ENCODE data around the gene ARGLU1.
"Not testable (repeated sequence)": the region's sequence is repeated elsewhere in the genome, so short reads cannot be mapped to it uniquely, and the experiment has no call there.

ARGLU1 gene

GRCh38 chr13:106567474-106568298 lies at the start of gene ARGLU1:
ARGLU1 (minus strand) TSS chr13:106568137; CDS start chr13:106567919, 218 bp downstream.
- DNase-seq (ENCODE audit: low read depth in 2 of 3, low spot score in 2 of 3) = peak; percentile 82 to 90 (median 88)

- no peak for DNase-seq (ENCODE audit: low read depth in 2 of 3, low spot score in 2 of 3)
Measured at GRCh38 chr13:106617561-106617960, 49.6 kb upstream of the ARGLU1 start.

- no peak for DNase-seq (ENCODE audit: low read depth in 2 of 3, low spot score in 2 of 3)
Measured at GRCh38 chr13:106616729-106617128, 48.8 kb upstream of the ARGLU1 start.

- DNase-seq (ENCODE audit: low read depth in 2 of 3, low spot score in 2 of 3) = no peak
Measured at GRCh38 chr13:106614874-106615273, 46.9 kb upstream of the ARGLU1 start.

- DNase-seq (ENCODE audit: low read depth in 2 of 3, low spot score in 2 of 3) = no peak
Measured at GRCh38 chr13:106612688-106613087, 44.8 kb upstream of the ARGLU1 start.

- no peak for DNase-seq (ENCODE audit: low read depth in 2 of 3, low spot score in 2 of 3)
Measured at GRCh38 chr13:106610486-106610885, 42.5 kb upstream of the ARGLU1 start.

GRCh38 chr13:106609116-106609515 lies 41.2 kb upstream of the ARGLU1 start:
- DNase-seq (ENCODE audit: low read depth in 2 of 3, low spot score in 2 of 3) = no peak

GRCh38 chr13:106603546-106603945 lies 35.6 kb upstream of the ARGLU1 start:
- no peak for DNase-seq (ENCODE audit: low read depth in 2 of 3, low spot score in 2 of 3)

- DNase-seq (ENCODE audit: low read depth in 2 of 3, low spot score in 2 of 3) = no peak
Measured at GRCh38 chr13:106602178-106602577, 34.2 kb upstream of the ARGLU1 start.

- no peak for DNase-seq (ENCODE audit: low read depth in 2 of 3, low spot score in 2 of 3)
Measured at GRCh38 chr13:106601489-106601888, 33.6 kb upstream of the ARGLU1 start.

GRCh38 chr13:106600798-106601135 lies 32.8 kb upstream of the ARGLU1 start:
- not testable (repeated sequence) for DNase-seq (ENCODE audit: low read depth in 2 of 3, low spot score in 2 of 3)

GRCh38 chr13:106599875-106600797 lies 32.2 kb upstream of the ARGLU1 start:
- DNase-seq (ENCODE audit: low read depth in 2 of 3, low spot score in 2 of 3) = no peak

GRCh38 chr13:106597749-106598395 lies 29.9 kb upstream of the ARGLU1 start:
- no peak for DNase-seq (ENCODE audit: low read depth in 2 of 3, low spot score in 2 of 3)

- DNase-seq (ENCODE audit: low read depth in 2 of 3, low spot score in 2 of 3) = no peak
Measured at GRCh38 chr13:106597186-106597585, 29.2 kb upstream of the ARGLU1 start.

GRCh38 chr13:106596275-106596937 lies 28.5 kb upstream of the ARGLU1 start:
- DNase-seq (ENCODE audit: low read depth in 2 of 3, low spot score in 2 of 3) = no peak

- DNase-seq (ENCODE audit: low read depth in 2 of 3, low spot score in 2 of 3) = no peak
Measured at GRCh38 chr13:106595625-106596024, 27.7 kb upstream of the ARGLU1 start.

GRCh38 chr13:106594980-106595379 lies 27.0 kb upstream of the ARGLU1 start:
- DNase-seq (ENCODE audit: low read depth in 2 of 3, low spot score in 2 of 3) = no peak

- no peak for DNase-seq (ENCODE audit: low read depth in 2 of 3, low spot score in 2 of 3)
Measured at GRCh38 chr13:106593132-106593531, 25.2 kb upstream of the ARGLU1 start.

GRCh38 chr13:106591299-106591698 lies 23.4 kb upstream of the ARGLU1 start:
- DNase-seq (ENCODE audit: low read depth in 2 of 3, low spot score in 2 of 3) = no peak

GRCh38 chr13:106589716-106590115 lies 21.8 kb upstream of the ARGLU1 start:
- DNase-seq (ENCODE audit: low read depth in 2 of 3, low spot score in 2 of 3) = no peak

- no peak for DNase-seq (ENCODE audit: low read depth in 2 of 3, low spot score in 2 of 3)
Measured at GRCh38 chr13:106588367-106588766, 20.4 kb upstream of the ARGLU1 start.

Measured in activated CD8-positive, alpha-beta memory T cell treated with anti-CD3 and anti-CD28 coated beads for 48 hours (primary cell).